SHP77 treated with DMSO at 0.1 percent for 48 hours (cell line): ENCODE results near the gene GATA1.
"Not testable (repeated sequence)": the region's sequence is repeated elsewhere in the genome, so short reads cannot be mapped to it uniquely, and the experiment has no call there.

Experiments
- DNase-seq: peaks from one replicate; lab custom pipeline; 2025; lab: John Stamatoyannopoulos, UW

GATA1 gene

DNA sequence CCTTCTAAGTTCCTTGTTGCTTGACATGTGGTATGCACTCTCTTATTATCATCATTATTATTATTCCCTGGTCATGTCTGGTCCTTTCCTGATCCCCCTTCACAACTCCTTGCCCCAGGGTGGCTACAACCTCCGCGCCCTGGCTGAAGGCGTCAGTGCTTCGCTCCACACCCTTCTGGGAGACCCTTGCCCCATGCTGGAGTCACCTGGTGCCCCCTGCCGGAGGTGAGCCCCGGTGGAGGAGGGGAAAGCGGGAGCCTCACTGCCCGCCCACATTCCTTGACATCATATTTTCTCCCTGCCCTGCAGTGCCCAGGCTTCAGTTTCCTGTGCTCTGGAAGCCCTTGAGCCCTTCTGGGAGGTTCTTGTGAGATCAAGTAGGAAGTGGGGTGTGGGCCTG lies 28.9 kb downstream of the GATA1 start:
- DNase-seq = no peak

DNA sequence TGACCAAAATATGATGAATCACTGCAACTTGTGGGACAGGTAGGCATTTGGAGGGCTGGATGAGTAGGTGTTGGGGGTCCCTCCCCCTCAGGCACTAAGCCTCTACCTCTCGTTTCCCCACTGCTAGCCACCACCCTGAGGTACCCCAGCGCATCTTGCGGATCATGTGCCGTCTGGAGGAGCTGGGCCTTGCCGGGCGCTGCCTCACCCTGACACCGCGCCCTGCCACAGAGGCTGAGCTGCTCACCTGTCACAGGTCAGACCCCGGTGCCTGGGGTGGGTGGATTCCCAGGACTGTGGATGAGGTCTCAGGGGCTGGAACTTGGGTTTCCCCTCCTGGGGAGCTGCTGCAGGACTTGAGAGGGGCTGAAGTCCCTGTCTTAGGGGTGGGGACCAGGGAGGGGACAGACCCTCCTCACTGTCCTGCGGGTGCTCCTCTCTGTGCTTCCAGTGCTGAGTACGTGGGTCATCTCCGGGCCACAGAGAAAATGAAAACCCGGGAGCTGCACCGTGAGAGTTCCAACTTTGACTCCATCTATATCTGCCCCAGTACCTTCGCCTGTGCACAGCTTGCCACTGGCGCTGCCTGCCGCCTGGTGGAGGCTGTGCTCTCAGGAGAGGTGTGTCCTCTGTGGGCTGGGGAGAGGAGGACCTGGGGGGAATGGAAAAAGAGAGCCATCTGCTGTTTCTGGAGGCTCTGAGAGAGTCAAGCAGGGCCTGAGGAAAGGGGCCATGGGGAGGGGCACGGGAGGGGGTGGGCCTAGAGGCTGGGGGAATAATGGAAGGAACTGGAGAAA lies 29.8 kb downstream of the GATA1 start:
- no peak for DNase-seq

- DNase-seq = no peak
Measured at GRCh38 chrX:48818098-48818497, 31.7 kb downstream of the GATA1 start.

DNA sequence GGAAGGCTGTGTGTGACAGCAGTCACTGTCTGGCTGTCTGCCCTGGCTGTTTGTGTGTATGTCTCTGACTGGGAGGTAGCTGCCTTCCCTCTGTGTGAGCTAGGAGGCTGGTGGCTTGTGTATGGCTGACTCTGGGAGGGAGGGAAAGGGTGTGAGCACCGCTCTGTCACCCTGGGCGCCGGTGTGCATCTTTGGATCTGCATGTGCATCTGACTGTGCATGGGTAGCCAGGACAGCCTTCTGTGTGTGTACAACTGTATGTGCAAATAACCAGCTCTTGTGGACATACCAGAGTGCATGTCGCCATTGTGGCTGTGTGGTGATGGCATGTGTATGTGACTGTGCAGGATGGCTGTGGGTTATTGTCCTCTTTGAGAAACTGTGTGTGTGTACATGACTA lies 32.5 kb downstream of the GATA1 start:
- no peak for DNase-seq

DNA sequence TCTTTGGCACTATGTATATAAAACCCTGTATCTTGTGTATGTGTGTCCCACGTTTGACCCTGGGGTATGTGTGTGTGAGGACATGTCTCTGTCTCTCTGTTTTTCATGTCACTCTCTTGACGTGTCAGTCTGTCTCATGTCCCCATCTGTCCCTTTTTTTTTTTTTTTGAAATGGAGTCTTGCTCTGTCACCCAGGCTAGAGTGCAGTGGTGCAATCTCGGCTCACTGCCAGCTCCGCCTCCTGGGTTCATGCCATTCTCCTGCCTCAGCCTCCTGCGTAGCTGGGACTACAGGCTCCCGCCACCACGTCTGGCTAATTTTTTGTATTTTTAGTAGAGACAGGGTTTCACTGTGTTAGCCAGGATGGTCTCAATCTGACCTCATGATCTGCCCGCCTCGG lies 33.0 kb downstream of the GATA1 start:
- DNase-seq = not testable (repeated sequence)

DNA sequence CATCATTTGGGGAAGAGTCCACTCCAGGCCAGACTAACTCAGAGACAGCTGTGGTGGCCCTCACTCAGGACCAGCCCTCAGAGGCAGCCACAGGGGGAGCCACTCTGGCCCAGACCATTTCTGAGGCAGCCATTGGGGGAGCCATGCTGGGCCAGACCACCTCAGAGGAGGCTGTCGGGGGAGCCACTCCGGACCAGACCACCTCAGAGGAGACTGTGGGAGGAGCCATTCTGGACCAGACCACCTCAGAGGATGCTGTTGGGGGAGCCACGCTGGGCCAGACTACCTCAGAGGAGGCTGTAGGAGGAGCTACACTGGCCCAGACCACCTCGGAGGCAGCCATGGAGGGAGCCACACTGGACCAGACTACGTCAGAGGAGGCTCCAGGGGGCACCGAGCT lies 36.7 kb downstream of the GATA1 start:
- no peak for DNase-seq

GRCh38 chrX:48824066-48824465 lies 37.7 kb downstream of the GATA1 start:
- DNase-seq = no peak

- DNase-seq = no peak
Measured at GRCh38 chrX:48826135-48826875, 39.9 kb downstream of the GATA1 start, which contains the start of gene ERAS. TSS of gene ERAS (plus strand) at chrX:48826513. CDS start at chrX:48829124, 2,611 bp downstream.

DNA sequence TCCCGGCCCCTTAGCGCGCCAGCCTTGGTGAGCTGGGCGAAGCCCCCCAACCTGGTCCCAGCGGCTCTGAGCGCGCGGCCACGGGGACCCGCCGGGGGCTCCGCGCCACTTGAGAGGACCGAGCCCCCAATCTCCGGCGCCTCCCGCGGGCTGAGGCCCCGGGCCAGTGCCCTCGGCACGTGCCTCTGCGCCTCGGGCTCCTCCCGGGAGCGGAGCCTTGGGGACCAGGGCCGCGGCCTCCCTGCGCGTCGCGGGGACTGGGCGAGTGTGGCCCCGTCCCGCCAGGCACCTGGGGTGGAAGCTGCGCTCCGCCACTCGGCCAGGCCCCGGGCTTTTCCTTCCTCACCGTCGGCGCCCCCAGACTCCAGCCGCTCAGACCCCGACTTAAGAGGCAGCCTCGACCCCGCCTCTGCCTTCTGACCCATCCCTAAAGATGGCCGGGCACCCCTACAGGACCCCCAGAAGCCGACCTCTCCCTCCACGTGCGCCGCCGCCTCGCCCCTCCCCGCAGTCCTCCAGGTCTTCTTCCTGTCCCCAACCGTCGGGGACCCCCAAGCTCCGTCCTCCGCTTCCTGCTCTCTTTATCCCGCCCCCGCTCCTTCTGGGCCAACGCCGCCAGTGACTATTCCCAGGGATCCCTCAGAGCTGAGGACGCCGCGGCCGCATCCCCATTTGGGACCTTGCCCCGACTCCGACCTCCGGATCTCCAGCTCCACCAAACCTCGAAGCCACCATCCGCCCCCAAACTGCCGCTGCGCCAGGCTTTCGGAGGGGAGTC lies 40.7 kb downstream of the GATA1 start:
- DNase-seq = no peak

DNA sequence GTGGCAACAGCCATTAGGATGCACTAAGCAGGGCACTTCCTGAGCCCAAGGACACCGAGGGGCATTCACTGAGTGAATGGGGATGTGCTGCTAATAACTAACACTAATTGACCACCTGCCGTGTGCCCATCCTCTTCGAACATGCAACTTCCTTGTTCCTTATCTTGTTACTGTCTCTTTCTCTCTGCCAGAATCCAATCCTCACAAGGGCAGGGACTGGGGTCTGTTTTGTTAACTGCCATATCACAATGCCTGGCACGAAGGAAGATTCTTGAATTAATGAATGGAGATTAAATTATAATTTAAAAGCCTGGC lies 41.2 kb downstream of the GATA1 start:
- DNase-seq = no peak

DNA sequence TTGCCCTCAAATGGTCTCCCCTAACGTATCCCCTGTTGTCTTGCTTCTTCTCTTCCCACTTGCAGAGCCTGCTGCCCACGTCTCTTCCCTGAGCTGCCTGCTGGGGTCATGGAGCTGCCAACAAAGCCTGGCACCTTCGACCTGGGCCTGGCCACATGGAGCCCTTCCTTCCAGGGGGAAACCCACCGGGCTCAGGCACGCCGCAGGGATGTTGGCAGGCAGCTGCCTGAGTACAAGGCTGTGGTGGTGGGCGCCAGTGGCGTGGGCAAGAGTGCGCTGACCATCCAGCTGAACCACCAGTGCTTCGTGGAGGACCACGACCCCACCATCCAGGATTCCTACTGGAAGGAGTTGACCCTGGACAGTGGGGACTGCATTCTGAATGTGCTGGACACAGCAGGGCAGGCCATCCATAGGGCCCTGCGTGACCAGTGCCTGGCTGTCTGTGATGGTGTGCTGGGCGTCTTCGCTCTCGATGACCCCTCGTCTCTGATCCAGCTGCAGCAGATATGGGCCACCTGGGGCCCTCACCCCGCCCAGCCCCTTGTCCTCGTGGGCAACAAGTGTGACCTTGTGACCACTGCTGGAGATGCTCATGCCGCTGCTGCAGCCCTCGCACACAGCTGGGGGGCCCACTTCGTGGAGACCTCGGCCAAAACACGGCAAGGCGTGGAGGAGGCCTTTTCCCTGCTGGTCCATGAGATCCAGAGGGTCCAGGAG lies 42.8 kb downstream of the GATA1 start:
- no peak for DNase-seq

DNA sequence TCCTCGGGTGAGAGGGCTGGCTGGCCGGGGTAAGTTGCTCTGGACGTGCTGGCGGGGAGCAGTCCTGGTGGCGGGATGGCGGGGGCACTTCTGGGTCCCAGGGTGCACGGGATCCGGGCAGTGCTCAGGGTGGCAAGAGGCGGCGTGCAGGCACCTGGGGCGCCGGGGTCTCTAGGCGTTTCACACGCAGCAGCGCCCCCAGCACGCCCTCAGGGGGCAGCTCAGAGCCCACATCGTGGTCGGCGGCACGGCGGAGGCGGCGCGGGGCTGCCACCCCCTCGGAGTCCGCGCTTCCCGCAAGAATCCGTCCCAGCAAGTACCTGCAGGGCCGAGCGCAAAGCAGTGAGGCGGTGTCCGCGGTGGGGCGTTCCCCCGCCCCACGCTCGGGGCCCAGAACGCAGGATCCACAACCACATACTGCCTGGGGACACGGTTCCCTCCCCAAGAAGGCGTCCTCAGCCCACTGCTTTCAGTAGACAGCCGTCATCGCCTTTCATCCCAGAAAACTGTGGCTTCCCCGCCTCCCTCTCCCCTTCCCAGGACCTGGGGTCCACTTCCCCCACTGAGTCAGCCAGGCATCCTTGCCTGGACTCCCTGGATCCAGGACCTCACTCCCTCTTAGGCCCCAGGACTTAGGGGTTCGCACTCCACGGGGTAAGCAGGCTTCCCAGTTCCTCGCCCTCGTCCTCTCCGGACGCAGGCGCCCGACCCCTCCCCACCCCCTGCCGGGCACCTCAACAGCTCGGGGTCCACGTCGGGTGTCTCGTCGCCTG lies 44.9 kb downstream of the GATA1 start:
- no peak for DNase-seq

DNA sequence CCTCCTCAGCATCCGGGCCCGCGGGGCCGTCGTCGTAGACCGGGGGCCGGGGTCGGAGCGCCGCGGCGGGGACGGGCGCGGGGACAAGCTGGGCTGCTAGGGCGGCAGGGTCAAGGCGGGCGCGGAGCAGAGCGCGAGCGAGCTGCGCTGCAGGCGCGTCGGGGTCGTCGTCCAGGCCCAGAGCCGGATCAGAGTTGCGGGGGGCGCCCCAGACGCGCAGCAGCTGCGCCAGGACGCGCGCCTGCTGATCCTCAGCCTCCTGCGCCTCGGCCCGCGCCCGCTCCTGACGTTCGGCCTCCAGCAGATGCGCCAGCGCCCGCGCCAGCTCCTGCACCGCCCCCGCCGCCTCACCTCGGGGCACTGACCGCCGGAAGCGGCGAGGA lies 45.5 kb downstream of the GATA1 start:
- no peak for DNase-seq

DNA sequence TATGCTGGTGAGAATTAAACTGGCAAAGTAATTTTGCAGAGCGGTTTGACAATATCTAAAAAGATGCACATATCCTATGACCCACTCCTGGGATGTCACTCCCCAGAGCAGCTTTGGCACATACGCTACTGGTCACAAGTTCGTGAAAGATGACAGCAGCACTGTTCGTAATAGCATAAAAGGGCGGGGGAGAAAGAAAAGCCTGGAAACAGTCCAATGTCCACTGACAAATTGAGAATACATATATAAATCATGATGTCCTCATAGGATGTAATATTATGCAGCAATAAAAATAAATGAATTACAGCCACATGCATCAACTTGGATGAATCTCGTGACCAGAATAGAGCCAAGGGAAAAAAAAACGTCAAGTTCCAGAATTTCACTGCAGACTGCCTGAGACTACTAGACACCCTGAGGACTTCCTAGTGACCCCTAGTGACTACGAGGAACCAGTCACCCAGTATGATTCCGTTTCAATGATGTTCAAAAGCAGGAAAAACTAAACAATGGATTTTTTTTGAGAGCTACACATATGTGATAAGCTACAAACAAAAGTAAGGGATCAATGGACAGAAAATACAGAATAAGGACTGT lies 47.2 kb downstream of the GATA1 start:
- no peak for DNase-seq

GRCh38 chrX:48834383-48834709 lies 48.0 kb downstream of the GATA1 start:
- no peak for DNase-seq

DNA sequence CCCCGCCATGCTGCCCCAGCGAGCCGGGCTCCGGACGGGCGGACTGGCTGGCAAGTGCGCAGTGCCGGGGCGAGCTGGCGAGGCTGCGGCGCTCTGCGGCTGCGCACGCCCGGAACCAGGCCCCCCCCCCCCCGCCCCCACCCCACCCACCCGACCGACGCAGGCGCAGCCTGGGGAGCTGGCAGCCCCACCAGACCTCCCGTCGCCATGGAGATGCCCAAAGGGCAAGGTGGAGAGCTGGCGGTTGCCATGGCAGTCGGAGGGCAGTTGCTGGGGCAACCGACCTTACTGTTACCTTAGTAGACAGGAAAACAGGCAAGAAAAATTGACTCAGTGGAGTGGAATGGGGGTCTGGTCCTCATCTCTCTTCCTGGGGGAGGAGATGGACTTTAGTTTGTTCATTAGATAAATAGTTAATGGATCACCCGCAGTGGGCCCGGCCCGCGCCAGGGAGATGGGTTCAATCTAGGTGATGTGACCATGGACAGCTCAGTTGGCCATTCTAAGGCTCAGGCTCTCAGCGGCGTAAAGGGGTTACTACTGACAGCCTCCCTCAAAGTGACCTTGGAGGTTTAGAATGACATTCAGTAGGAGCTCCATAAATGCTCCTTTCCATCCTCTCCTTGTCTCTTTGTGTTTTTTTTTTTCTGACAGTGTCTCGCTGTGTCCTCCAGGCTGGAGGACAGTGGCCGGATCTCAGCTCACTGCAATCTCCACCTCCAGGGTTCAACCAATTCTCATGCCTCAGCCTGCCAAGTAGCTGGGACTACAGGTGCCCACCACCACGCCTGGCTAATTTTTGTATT lies 49.3 kb downstream of the GATA1 start, which contains the start of gene PCSK1N:
PCSK1N (minus strand) TSS at position 87 of the 806 bp plus-strand sequence; CDS start at position 9, 78 bp downstream.
- DNase-seq = no peak

DNA sequence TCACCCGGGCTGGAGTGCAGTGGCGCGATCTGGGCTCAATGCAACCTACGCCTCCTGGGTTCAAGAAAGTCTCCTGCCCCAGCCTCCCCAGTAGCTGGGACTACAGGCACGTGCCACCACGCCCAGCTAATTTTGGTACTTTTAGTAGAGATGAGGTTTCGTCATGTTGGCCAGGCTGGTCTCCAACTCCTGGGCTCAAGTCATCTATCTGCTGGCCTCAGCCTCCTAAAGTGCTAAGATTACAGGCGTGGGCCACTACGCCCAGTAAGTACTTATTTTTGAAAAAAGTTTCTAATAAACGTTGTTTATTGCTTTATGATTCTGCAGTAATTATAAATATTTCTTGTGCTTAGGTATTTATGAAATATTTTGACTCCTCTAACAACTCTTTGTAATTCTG lies 53.3 kb downstream of the GATA1 start:
- no peak for DNase-seq
